ENCODE measurements around the gene LPP.

The LPP gene

GRCh38 chr3:188848947-188849346, 695.0 kb downstream of the LPP start:
- POLR2A ChIA-PET: no interaction called here
- CTCF ChIA-PET: interaction anchor here (2.2 kb wide), 1 partner anchor 9 kb away, joined by 5 read pairs; no protein-coding TSS in a partner anchor
- no peak for DNase-seq (ENCODE audit: extremely low spot score)
- TF ChIP-seq, protein P1, sequence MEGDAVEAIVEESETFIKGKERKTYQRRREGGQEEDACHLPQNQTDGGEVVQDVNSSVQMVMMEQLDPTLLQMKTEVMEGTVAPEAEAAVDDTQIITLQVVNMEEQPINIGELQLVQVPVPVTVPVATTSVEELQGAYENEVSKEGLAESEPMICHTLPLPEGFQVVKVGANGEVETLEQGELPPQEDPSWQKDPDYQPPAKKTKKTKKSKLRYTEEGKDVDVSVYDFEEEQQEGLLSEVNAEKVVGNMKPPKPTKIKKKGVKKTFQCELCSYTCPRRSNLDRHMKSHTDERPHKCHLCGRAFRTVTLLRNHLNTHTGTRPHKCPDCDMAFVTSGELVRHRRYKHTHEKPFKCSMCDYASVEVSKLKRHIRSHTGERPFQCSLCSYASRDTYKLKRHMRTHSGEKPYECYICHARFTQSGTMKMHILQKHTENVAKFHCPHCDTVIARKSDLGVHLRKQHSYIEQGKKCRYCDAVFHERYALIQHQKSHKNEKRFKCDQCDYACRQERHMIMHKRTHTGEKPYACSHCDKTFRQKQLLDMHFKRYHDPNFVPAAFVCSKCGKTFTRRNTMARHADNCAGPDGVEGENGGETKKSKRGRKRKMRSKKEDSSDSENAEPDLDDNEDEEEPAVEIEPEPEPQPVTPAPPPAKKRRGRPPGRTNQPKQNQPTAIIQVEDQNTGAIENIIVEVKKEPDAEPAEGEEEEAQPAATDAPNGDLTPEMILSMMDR (IDR thresholded peaks at IDR 0.05; ENCODE audit: control extremely low read depth, extremely low read depth, low read depth, missing control alignments): no peak

DNA sequence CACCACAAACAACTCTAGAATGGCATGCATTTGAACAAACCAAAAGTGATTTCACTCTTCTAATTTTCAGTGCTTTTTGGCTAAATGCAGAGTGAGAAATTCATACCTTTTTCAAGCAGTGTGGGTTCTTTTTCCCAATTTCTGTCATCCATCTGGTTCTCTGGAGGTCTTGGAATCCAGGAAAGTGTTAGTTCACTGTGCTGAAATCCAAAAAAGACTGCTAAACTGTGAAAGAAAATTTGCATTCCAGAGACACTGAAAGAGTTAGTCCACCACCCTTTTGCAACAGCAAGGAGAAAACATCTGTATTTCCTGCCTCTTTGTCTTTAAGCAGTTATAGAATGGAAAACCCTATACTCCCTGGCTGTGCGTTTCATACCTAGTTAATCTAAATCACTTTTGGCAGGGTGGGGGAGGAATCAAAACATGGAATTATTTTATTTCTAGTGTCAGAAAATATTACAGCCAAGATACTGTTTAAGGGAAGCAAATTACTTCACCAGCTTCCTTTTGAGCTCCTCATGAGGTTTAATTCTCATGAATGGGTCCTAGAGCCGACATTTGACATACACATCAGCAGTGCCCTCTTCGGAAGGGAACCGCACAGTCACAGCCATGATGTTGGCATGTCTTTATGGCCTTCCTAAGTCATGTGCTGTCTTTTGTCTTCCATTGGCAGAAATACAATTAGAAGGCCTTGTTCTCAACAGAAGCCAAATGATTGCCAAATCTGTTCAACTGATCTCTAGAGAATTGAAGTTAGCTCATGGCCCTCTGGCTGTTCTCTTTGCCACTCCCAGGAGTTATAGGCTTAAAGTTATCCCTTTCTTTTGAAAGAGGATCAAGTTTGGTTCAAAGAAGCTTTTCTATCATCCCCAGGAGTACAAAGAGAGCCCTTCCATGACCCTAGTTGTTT, 700.2 kb downstream of the LPP start:
- TF ChIP-seq, protein P1 (IDR thresholded peaks at IDR 0.05; ENCODE audit: control extremely low read depth, extremely low read depth, low read depth, missing control alignments): no peak
- ChIA-PET POLR2A (no interaction called here), CTCF (interaction anchor here (1.0 to 1.5 kb wide), 2 partner anchors 14 to 19 kb away, joined by 3 to 4 read pairs; no protein-coding TSS in a partner anchor)
- no peak for DNase-seq (ENCODE audit: extremely low spot score)

DNA sequence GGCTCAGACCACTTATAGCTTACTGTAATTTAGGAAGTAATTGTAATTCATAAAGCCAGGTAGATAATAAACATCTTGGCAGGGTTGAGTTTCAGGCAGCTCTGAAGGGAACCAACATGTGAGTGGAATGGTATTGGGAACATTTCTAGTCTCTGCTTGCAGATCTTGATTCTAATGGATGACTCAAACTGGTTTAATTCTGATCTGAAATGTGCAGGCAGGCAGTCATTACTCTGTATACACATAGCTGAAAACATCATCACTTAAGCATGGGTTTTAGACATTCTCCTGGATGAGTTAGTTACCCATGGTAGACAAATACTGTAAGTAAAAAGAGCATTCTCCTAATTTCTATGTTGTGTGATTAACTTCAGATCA, 700.8 kb downstream of the LPP start:
- POLR2A ChIA-PET: no interaction called here
- CTCF ChIA-PET: interaction anchor here (1.0 to 1.5 kb wide), 3 partner anchors 11 to 19 kb away, joined by 3 to 4 read pairs (median 3); no protein-coding TSS in a partner anchor
- TF ChIP-seq, protein P1 (IDR thresholded peaks at IDR 0.05; ENCODE audit: control extremely low read depth, extremely low read depth, low read depth, missing control alignments): no peak

GRCh38 chr3:188855675-188856074, 701.7 kb downstream of the LPP start:
- ChIA-PET CTCF (interaction anchor here (1.0 to 1.9 kb wide), 6 partner anchors 10 to 1115 kb away, joined by 3 to 5 read pairs (median 4); no protein-coding TSS in a partner anchor), POLR2A (no interaction called here)
- TF ChIP-seq, protein P1 (IDR thresholded peaks at IDR 0.05; ENCODE audit: control extremely low read depth, extremely low read depth, low read depth, missing control alignments): no peak
- DNase-seq (ENCODE audit: extremely low spot score): no peak

More for the DNA sequence above, 700.8 kb downstream of the LPP start:
- no peak for DNase-seq (ENCODE audit: extremely low spot score)

- no peak for DNase-seq (ENCODE audit: extremely low spot score)
- TF ChIP-seq, protein P1 (IDR thresholded peaks at IDR 0.05; ENCODE audit: control extremely low read depth, extremely low read depth, low read depth, missing control alignments): no peak
- ChIA-PET POLR2A (no interaction called here), CTCF (interaction anchor here (0.7 to 1.0 kb wide), 2 partner anchors 8 to 16 kb away, joined by 3 read pairs; no protein-coding TSS in a partner anchor)
These were observed 706.2 kb downstream of the LPP start for GRCh38 chr3:188860147-188860546.

- TF ChIP-seq, protein P1 (IDR thresholded peaks at IDR 0.05; ENCODE audit: control extremely low read depth, extremely low read depth, low read depth, missing control alignments): no peak
- POLR2A ChIA-PET: no interaction called here
- no peak for DNase-seq (ENCODE audit: extremely low spot score)
- CTCF ChIA-PET: interaction anchor here (1.0 kb wide), 1 partner anchor 22 kb away, joined by 3 read pairs; no protein-coding TSS in a partner anchor
These were observed 708.1 kb downstream of the LPP start for GRCh38 chr3:188861842-188862744.
